NK-92 treated with Interleukin-12 subunit alpha and Interleukin-12 subunit beta, amount 100 ng/mL, for 24 hours (cell line): ENCODE data around the gene S100A7A.
"Not testable (repeated sequence)": the region's sequence is repeated elsewhere in the genome, so short reads cannot be mapped to it uniquely, and the experiment has no call there.

Experiments used
- DNase-seq: peaks from one replicate; lab custom pipeline; 2025; lab: John Stamatoyannopoulos, UW

Gene S100A7A

DNA sequence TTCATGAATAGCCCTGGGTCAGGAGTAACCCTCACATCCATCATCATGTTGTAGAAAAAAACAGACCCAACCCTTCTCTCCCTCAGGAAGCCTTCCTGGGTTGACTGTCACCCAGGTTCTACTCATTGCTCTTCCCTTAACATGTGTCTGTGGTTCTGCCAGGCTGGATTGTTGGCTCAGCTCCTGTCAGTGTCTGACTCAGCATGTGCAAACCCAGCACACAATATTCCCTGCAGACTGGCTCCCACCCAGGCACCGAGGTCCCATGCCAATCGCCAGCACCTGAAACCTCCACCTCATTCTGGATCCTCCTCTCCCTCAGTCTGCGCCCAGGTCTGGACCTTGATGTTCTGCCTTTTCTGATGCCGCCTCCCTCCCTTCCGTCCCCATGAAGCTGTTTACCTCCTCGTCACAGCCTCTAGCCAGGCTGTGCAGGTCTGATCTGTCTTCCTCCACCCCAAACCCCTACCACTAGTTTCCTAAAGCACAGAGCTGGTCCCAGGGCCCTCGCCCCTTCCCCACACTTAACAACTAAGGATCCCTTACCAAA lies 21.1 kb upstream of the S100A7A start:
- no peak for DNase-seq

DNA sequence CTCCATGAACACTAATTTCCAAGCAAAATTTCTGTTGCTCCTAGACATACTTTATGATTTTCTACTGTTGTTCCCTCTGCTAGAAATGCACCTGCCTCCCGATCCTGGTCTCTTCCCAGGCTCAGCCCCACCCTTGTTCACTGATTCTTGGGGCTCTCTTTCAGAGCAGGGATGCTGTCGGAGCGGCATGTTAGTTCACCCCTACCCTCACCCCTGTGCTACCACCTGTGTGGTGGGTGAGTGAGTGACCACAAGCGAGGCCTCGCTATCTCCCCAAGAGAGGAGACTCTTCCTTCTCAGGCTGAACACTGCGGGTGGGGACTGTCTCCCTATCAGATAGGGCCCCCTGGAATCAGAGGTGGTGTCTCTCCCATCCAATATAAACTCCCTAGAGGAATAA lies 20.5 kb upstream of the S100A7A start:
- DNase-seq, result no peak

DNA sequence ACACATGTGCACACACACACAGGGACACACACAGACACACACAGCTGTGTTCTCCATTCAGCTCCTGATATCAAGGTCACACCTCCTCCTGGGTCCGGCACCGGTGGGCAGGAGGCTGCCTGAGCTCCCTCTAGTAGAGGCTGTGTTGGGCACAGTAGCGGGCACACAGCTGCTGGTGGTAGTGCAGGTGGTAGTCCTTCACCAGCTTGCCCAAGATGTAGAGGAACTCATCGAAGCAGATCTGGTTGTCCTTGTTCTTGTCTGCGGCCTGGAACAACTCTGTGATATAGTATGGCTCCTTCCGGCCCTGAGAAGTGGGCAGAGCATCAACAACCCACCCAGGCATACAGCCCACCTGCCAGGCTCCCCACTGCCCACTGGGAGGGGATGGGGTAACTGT lies 19.9 kb upstream of the S100A7A start:
- no peak for DNase-seq

DNA sequence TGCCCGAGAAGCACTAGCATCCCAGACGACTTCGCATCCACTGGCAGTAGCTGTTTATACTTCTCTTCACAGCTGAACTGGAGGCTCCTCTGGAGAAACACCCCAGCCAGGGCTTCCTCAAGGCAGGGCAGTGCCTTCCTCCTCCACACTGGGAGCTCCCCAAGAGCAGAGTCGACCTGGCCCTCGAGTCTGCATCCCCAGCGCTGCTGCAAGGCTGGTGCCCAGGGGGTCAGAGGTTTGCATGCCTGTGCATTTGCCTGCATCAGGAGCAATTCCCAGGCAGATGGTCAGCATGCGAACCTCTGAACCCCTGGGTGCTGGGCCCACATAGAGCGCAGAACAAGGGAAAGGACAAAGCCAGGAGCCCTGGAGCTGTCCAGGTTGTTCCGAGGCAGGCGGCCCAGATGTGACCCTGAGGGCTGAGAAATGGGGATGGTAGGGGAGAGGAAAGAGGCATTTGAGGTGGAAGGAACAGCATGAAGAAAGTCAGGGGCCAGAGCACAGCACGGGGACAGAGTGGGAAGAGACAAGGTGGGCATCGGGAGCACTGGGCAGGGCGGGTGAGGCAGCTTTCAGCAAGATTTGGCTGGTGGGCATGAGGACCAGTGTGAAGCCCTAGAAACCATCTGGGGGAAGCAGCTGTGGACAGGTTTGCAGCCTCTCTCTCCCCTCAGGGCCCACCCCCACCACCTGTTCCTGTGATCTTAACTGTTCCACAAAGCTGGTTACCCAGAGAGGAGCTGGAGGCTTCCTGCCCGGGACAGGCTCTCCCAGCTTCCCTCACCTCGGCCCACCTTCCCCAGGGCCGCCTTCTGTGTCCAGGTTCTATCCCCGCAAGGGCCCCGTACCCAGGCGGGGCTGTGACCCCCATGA lies 19.0 kb upstream of the S100A7A start:
- no peak for DNase-seq

DNA sequence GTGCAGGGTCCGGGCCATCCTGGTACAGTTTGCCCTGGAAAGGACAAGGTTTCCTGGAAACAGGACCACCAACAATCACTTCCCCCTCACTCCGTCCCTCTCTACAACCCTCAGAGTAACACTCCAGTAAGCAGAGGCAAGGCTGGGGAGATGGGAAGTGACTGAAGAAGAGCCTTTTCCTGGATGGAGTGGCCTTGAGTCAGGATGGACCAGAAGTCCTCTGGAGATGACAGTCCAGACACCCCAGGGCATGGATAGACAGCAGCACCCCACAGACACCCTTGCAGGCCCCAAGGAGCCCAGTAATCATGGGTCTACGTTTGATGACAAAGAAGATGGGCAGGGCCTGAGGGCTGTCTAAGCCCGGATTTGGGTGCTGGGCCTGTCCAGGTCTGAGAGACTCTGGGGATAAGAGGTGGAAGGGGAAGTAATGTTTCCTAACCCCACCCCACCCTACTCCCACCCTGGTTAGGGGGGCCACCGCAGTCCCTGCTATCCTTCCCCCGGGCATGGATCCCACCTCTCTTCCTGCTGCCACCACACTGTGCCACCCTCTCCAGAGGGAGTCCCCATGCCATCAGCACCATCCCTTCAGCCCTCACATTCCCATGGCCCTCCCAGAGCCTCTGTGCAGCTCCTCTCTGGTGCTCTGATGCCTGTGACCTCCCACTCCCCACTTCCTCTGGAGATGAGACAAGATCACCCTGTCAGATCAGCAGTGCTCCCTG lies 18.2 kb upstream of the S100A7A start:
- no peak for DNase-seq

DNA sequence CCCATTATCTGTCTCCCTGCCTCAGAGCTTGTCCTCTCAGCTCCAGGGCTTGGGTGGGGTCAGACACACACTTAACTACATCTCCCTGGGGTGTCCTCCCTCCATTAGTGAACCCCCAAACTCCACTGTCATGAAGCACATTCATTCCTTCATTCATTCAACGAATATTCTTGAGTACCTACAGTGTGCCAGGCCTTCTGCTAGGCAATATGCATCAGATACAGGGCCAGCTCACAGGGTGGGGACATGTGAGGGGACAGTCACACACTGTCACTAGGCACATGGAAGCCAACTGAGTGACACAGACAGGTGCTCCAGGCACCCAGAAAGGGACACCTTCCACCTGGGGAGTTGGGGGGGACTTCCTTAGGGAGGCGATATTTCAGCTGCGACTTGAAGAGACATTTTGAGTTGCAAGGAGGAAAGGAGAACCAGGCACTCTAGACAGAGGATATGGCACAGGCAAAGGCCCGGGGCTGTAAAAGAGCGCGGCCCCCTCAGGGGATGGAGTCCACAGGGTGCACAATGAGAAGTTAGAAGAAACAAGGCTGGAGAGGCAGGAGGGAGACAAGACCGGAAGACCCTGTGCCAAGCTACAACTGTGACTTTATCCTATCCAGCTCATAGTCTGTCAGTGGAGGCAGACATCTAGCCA lies 16.8 kb upstream of the S100A7A start:
- no peak for DNase-seq

DNA sequence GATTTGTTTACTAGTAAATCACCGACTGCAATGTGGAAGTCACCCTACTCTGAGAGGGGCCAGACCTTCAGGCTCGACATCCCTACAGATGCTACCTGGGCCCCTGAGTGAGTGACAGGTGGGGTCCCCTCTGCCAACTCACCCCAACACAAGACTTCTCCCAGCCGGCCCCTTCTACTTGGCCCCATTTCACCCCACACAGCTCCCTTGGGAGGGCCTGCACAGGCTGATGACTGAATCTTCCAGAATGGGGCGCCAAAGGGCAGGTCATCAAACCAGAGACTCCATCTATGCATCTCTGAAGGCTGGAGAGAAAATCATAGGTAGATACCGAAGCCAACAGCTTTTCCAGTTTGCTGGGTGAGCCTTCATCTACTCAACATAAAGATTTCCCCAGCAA lies 16.1 kb upstream of the S100A7A start:
- no peak for DNase-seq

DNA sequence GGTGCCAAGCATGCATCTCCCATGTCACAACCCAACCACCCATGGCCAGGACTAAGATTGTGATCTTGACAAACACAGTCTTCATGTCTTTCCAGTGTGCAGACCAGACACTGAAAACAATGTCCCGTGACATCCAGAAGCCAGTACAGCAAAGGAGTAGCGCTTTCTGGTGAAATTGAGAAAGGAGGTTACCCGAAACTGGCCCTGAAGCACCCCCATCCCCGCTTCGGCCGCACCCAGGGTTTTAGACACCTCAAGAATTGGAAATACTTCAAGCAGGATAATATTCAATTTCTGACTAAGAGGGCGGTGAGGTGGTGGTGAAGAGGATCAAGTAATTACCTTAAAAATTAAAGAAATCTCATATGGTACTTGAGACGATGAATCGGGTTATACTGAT lies 14.9 kb upstream of the S100A7A start:
- DNase-seq, result no peak

DNA sequence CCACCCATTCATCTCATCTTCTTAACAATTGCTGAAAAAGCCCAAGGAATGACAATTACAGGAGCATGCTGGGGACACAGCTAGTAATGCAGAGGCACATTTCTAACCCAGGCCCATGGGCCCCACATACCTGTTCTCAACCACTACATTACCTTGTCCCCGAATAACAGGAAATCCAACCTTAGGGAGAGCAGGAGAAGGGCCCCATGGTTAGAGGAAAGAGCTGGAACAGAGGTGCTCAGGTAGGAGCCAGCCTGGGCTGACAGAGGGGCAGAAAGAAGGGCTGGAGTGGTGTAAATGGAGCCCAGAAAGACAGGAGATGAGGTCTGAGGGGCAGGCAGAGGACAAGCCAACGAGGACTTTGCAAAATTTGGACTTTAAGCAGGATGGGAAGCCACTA lies 14.1 kb upstream of the S100A7A start:
- no peak for DNase-seq

DNA sequence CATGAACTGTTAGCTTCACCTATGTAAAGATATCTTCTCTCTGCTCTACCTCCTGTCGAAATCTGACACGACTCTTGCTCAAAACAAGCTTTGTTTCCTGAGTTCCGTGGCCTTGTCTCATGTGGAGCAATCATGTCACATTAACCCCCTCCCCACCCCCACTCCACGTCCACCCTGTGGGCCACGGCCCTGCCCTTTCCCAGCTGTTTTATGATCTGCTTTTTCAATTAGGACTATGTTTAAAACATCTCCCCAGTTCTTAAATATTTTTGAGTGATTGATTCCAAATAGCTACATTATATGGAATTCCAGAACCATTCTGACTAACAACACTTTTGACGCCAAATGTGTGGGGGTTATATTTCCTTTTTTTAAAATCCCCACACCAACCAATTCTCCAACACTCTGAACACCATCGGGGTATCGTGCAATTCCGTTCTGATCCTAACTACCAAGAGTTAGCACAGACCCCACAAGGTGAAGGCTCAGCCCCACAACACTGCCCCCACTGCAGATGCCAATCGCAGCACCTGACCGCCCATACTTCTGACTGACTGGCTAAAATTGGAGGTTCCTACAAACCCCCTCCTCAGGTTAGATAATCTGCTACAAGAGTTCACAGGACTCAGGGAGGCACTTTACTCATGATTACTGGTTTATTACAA lies 12.8 kb upstream of the S100A7A start:
- no peak for DNase-seq

DNA sequence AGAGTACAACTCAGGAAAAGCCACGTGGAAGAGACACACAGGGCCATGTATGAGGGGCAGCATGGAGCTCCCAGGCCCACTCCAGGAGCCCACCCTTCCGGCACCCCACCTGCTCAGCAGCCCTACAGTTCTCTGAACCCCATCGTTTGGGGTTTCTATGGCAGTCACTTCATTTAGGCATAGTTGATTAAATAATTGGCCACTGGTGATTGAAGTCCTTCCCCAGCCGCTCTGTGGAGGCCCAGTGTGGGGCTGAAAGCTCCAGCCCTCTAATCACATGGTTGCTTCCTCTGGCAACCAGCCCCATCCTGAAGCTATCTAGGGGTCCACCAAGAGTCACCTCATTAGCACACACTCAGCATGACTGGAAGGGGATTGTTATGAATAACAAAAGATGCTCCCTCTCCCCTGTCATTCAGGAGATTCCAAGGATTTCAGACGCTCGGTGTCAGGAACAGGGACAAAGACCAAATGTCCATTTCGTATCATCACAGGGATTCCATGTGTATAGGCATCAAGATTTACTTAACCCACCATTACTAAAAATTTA lies 12.2 kb upstream of the S100A7A start:
- DNase-seq, result no peak

DNA sequence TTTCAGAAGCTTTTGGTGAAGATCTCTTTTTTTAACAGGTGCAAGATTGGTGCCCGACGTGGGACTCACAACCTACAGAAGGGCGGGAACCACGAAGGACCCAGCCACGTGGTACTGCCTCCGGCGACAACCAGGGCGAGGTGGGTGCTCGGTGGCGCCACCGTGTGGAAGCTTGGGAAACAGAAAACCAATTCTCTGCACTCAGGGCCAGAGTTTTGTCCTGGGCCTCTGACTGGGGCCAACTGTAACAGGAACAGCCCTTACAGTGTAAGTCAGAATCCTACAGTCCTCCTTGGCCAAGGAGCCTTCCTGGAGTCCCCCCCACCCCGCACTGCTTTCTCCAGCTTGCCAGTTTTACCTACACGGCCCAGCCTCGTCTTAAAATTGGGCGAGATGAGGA lies 11.6 kb upstream of the S100A7A start:
- DNase-seq, result peak; percentile 42

DNA sequence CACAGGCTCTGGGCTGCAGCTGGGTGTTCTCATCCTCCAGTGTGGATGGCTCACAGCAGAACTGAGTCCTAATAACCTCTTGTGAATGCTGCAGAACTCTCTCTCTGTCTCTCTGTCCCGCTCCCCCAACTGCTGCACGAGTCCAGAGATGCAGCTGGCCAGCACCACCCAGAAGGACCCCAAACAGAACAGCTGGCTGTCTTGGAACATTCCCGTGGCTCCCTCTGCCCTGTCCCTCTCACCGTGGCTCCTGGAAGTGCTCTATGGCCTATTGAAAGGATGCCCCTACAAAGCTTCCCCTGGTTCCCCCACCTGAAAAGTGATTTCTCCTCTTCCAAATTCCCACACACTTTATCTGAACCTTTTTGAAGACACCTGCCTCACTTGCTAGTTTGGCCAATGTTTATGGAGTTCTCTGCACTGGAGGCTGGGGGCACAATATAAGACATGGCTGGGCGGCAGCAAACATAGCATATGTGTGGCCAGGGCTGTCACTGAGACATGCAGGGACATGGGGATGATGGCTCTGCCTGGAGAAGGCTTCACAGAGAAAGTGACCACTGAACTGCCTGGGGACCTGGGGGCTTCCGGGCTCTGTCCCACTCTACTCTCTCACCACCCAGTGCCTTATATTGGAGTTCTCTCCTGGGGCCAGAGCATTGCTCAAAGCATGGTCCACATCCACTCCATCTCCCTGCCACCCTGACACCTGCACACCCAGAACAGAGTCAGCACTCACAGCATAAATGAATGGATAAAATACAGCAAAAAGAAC lies 10.3 kb upstream of the S100A7A start:
- not testable (repeated sequence) for DNase-seq

DNA sequence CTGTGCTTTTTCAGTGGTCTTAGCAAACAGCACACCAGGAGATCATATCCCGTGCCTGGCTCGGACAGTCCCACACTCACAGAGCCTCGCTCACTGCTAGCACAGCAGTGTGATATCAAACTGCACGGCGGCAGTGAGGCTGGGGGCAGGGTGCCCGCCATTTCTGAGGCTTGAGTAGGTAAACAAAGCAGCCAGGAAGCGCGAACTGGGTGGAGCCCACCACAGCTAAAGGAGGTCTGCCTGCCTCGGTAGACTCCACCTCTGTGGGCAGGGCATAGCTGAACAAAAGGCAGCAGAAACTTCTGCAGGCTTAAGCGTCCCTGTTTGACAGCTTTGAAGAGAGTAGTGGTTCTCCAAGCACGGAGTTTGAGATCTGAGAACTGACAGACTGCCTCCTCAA lies 9.0 kb upstream of the S100A7A start:
- DNase-seq, result peak; percentile 27

DNA sequence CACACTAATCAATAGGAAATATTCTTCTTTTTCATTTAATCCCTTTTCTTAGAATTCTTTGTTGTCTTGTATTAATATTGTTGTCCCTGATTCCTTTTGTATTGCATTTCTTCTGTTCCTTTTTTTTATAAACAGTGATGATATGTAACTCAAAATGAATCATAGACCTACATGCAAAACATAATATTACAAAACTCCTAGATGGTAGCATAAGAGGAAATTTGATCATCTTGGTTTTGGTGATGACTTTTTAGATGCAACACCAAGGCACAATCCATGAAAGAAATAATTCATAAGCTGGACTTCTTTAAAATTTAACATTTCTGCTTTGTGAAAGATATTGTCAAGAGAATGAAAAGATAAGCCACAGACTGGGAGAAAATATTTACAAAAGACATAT lies 2.4 kb upstream of the S100A7A start:
- not testable (repeated sequence) for DNase-seq

DNA sequence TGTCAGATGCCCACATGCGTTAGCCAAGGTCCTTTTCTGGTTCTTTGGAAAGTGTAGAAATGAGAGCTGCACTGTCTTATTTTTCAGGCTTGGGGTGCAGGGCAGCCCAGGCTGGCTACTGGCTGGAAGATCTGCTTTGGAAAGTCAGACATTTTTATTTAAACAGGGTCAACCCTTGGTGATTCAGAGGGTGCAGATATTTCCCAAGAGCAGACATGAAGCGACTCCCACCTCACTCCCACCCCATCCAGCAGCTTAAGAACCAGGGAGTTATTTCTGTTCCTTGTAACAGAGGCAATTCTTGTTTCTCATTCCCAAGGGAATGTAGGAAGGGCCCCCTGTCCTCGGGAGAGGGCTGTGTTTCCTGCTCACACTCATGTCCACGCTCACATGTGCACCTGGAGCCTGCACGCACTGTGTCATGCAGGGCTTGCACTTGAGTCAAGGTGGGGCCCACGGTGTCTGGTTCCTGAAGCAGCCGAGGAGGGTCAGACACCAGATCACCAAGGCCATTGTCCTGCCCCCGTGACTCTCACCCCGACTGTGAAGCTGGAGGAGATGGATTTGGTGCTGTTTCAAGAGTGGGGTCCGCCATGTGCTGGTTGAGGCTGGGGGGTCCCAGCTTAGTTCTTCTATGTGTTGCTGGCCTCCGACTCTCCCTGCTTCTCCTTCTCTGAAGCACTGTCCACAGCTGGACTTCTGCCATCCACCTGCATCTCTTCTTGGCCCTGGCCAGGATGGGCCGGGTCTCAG lies 992 bp downstream of the S100A7A start:
- no peak for DNase-seq

DNA sequence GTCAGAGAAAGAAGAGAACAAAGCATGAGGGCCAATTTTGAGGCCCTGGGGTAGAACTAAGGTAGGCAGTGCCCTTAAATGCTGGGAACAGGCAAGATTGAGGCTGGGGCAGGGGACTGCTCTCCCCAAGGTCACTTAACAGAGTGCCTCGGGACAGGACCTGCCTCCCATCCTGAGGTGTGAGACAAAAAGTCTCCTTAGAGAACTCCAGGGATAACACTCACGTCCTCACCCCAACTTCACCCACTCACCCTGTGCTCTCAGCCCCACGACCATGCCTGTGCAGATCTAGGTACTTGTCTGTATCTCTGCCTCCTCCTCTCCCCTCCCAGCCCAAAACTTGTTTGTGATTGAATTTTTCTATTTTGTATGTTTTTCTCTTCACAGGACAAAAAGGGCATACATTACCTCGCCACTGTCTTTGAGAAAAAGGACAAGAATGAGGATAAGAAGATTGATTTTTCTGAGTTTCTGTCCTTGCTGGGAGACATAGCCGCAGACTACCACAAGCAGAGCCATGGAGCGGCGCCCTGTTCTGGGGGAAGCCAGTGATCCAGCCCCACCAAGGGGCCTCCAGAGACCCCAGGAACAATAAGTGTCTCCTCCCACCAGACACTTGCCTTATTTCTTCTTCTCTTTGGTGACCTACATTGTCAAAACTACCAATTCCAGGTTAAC lies 2.6 kb downstream of the S100A7A start:
- DNase-seq, result not testable (repeated sequence)

DNA sequence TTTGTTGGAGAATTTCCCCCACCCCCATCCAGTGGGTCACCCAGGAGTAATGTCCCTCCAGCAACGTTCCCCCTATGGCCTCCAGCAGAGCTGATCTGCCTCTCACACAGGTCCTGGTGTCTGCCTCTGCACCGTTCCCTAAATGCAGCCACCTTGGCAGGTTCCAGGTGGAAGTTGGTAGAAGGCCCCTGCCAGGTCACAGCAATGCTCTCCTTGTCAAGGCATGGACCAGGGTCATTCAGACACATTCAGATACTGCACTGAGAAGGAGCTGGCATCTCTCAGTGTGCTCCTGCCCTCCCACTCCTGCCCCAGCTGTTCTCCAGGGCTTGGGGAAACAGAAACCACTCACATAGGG lies 3.1 kb downstream of the S100A7A start:
- DNase-seq, result not testable (repeated sequence)

DNA sequence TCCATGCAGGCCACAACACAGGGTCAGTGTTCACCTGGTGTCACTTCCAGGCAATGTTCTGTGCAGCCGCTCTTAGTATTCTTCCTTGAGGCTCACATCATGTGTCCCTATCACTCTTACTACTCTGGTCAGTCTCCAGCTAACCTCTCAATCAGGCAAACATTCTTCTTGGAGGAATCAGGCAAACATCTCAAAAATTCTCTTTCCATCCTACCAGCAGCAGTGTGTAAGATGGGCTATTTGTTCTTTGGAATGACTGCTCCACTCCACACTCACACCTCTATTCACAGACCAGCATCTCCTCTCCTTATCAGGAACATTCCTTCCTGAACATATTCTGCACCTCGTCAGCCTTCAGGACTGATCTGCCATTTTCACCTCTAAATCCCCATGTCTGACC lies 4.0 kb downstream of the S100A7A start:
- no peak for DNase-seq
